Left kidney (tissue), 2 donors: Measurements from ENCODE around the gene TBC1D5. TPM values are rescaled to one million over a fixed set of nuclear protein-coding genes. Genes with fewer than 3 reads are reported as not detected.
"Not testable (repeated sequence)": the region's sequence is repeated elsewhere in the genome, so short reads cannot be mapped to it uniquely, and the experiment has no call there.

ENCODE experiments used
- DNase-seq: peaks from one replicate; pipeline ENCODE4 v3.0.0-alpha.2; 2013
- polyA plus RNA-seq: library from polyadenylated mRNA; unstranded; fragments of 120-200 nt; gene quantifications from one replicate; pipeline ENCODE4 v1.2.1, GENCODE V29; 2013; ENCODE audit not compliant: insufficient read length

Gene TBC1D5
- polyA plus RNA-seq, 1 donor: 52.2 TPM

GRCh38 chr3:17546500-17547255, 195.8 kb downstream of the TBC1D5 start:
- DNase-seq: no peak

GRCh38 chr3:17544632-17545031, 197.8 kb downstream of the TBC1D5 start:
- no peak for DNase-seq

- DNase-seq: no peak
These were observed 199.8 kb downstream of the TBC1D5 start for GRCh38 chr3:17542591-17542990.

GRCh38 chr3:17539436-17539835, 203.0 kb downstream of the TBC1D5 start:
- no peak for DNase-seq

- DNase-seq: no peak
These were observed 207.2 kb downstream of the TBC1D5 start for GRCh38 chr3:17535274-17535673.

- DNase-seq: not testable (repeated sequence)
These were observed 210.0 kb downstream of the TBC1D5 start for GRCh38 chr3:17532446-17532845.

- DNase-seq: no peak
These were observed 212.8 kb downstream of the TBC1D5 start for GRCh38 chr3:17529677-17530076.

GRCh38 chr3:17518189-17519059, 224.0 kb downstream of the TBC1D5 start:
- DNase-seq: no peak

- no peak for DNase-seq
These were observed 226.8 kb downstream of the TBC1D5 start for GRCh38 chr3:17515445-17516234.

GRCh38 chr3:17514597-17514996, 227.8 kb downstream of the TBC1D5 start:
- DNase-seq: no peak

GRCh38 chr3:17510265-17510664, 232.2 kb downstream of the TBC1D5 start:
- no peak for DNase-seq

- DNase-seq: no peak
These were observed 234.2 kb downstream of the TBC1D5 start for GRCh38 chr3:17508180-17508752.

- no peak for DNase-seq
These were observed 235.0 kb downstream of the TBC1D5 start for GRCh38 chr3:17507480-17507879.

- no peak for DNase-seq
These were observed 236.6 kb downstream of the TBC1D5 start for GRCh38 chr3:17505856-17506255.

GRCh38 chr3:17501745-17502144, 240.7 kb downstream of the TBC1D5 start:
- no peak for DNase-seq

- DNase-seq: no peak
These were observed 241.8 kb downstream of the TBC1D5 start for GRCh38 chr3:17500618-17501017.

GRCh38 chr3:17494117-17494809, 248.2 kb downstream of the TBC1D5 start:
- no peak for DNase-seq

GRCh38 chr3:17491601-17492000, 250.8 kb downstream of the TBC1D5 start:
- DNase-seq: no peak

- DNase-seq: not testable (repeated sequence)
These were observed 251.2 kb downstream of the TBC1D5 start for GRCh38 chr3:17491190-17491589.

- DNase-seq: no peak
These were observed 253.3 kb downstream of the TBC1D5 start for GRCh38 chr3:17489139-17489538.

GRCh38 chr3:17481116-17481515, 261.3 kb downstream of the TBC1D5 start:
- no peak for DNase-seq
